CD4-positive, alpha-beta T cell treated with Interleukin-17A for 4 hours (primary cell): ENCODE data around the gene MCOLN3.
"Not testable (repeated sequence)": the region's sequence is repeated elsewhere in the genome, so short reads cannot be mapped to it uniquely, and the experiment has no call there.

Source experiments
- DNase-seq: peaks from one replicate; pipeline ENCODE4 v3.0.0-alpha.2; 2020; ENCODE audit warnings: mixed read lengths

The MCOLN3 gene

DNA sequence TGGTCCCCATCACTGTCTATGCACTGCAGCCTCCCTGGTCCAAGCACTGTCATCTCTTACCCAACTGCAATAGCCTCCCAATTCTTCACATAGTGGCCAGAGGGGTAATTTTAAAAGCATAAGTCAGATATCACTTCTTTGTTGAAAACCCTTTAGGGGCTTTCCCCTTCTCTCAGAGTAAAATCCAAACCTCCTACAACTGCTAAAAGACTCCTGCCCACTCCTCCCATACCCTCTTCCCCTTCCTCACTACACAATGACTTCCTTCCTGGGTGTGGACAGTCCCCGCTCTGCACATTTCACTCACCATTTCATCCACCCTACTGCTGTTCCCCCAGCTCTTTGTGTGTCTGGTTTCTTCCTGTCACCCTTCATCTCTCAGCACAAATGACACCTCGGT lies 59.7 kb downstream of the MCOLN3 start:
- DNase-seq: no peak

DNA sequence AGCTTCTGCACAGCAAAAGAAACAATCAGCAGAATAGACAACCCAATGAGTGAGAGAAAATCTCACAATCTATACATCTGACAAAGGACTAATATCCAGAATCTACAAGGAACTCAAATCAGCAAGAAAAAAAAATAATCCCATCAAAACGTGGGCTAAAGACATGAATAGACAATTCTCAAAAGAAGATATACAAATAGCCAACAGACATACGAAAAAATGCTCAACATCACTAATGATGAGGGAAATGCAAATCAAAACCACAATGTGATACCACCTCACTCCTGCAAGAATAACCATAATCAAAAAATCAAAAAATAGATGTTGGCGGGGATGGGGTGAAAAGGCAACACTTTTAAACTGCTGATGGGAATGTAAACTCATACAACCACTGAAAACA lies 61.7 kb downstream of the MCOLN3 start:
- not testable (repeated sequence) for DNase-seq

DNA sequence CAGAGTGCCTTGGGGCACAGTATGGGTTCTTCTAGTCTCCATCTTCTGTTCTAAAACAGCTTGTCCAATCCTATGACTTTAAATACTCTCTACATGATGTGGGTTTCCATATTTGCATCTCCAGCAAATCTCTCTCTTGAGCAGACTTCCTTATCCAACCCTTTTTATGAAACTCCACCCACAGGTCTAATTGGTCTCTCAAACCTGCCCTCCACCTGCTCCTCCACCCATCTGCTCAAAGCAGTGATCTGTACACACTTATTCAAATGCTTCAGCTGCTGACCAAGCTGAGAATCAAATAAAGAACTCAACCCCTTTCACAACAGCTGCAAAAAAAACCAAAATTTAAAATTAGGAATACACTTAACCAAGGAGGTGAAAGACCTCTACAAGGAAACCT lies 62.9 kb downstream of the MCOLN3 start:
- no peak for DNase-seq

DNA sequence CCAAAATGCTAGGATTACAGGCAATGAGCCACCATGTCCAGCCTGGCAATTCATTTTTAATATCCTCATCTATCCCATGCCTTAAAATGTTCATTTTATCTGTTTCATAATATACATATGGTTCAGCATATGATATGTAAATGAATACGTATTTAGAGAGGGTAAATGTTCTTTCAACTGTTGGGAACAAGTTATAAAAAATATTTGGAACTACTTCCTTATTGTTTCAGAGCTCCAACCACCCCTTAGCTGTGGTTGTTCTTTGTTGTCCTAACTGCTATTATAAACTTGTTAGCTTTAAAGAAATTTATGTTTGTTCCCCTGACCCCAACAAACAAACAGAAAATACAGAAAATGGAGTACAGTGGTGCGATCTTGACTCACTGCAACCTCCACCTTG lies 65.9 kb downstream of the MCOLN3 start:
- no peak for DNase-seq

DNA sequence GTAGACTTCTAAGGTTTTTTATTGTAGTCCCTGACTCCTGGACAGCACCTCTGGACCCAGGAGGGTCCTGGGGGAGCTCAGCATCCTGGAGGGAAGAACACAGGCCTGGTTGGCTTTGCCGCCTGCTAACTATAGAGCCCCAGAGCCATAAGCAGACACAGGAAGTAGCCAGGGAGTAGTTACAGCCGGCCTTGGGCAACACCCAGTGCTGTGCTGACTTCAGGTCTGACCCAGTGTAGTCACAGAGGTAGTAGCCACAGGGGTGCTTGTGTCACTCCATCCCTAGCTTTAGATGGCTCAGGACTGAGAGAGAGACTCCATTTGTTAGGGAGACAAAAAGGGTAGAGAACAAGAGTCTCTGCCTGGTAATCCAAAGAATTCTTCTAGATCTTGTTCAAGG lies 73.3 kb downstream of the MCOLN3 start:
- no peak for DNase-seq

DNA sequence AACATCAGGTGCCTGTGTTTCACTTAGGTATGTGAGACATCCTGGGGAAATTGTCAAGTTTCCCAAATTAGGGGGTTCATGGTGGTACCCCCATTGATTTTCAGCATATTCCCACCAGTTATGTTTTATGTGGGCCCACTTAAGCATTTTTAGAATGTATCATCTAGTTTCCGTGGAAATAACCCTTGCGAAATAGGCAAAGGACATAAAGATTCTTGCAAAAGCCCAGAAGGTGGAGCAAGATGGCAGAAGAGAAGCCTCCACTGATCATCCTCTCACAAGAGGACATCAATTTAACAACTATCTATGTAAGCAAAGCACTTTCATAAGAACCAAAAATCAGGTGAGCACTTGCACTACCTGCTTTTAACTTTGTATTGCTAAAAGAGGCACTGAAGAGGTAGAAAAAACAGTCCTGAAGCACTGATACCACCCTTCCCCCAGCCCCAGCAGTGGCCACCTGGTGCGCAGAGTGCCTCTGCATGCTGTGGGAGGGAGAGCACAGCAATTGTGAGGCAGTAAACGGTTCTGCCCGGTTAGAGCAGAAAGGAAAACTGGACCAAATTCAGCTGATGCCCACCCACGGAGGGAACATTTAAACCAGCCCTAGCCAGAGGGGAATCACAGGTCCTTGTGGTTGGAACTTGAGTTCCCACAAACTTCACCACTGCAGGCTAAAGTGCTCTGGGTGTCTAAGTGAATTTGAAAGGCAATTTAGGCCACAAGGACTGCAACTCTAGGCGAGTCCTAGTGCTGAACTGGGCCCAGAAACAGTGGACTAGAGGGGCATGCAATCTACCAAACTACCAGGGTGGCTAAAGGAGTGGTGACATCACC lies 74.6 kb downstream of the MCOLN3 start:
- no peak for DNase-seq

DNA sequence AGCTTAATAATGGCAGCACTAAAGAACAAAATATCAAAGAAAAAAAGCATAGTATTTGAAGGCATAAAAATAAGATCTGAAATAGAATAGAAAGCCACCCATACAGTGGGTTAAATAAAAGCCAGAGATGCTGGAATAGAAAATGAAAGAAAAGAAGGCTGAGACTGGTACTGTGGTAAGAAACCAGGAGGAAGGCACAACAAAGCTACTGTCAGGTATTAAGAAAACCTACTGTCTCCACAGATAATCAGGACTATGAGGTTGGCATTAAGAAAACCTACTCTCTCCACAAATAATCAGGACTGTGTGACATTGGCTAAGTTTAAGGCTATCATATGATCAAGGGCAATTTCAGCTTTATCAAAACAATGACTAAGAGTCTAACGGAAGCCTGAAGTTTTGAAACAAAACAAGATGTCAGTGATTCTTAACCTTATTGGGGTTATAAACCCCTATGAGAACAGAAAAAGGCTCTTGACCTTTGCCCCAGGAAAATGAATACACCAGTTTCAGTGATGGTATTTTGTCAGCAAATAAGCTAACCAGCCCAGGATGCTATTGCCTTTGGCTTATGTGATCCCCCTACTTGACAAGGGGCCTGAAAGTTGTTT lies 75.8 kb downstream of the MCOLN3 start:
- no peak for DNase-seq

DNA sequence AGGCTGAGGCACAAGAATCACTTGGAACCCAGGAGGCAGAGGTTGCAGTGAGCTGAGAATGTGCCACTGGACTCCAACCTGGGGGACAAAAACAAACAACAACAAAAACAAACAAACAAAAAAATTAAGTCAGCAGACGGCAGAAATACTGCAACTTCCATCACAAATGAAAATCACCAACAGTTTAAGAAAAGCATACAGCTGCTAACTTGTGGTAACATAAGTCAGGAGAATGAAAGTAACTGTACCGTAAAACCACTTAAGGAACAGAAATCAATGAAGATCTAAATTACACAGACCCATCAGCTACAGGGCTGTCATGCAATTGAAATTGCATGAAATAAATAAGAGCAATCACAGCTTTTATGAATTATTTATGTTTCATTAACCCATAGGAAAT lies 76.3 kb downstream of the MCOLN3 start:
- DNase-seq: no peak

DNA sequence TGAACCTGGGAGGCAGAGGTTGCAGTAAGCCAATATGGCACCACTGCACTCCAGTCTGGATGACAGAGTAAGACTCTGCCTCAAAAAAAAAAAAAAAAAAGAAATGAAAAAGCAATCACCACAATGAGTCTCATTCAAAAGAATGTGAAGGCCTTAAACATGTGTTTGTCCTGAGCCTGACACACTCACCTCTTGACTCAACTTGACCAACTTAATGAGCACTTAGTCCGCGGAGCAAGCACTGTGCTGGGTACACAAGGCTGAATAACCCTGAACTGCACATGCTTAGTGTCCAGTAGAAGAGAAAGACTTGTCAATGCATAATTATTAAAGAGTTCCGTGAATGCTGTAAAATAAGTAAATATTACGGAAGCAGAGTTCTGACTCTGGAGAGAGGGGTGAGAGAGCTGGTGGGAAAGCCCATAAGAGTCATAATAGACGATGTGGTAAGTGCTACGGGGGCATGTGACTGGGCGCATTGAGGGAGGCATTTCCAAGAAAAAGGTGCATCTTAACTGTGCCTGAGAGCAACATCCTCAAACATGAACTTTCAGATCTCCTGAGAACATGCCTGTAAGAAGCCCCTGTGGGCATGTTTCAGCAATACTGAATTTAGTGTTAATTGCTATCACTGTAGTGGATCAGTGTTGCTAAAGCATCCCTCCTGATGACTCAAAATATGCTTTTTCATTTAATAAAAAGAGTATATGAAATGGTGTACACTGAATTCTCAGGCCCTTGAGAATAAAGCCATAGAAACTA lies 78.6 kb downstream of the MCOLN3 start:
- no peak for DNase-seq

DNA sequence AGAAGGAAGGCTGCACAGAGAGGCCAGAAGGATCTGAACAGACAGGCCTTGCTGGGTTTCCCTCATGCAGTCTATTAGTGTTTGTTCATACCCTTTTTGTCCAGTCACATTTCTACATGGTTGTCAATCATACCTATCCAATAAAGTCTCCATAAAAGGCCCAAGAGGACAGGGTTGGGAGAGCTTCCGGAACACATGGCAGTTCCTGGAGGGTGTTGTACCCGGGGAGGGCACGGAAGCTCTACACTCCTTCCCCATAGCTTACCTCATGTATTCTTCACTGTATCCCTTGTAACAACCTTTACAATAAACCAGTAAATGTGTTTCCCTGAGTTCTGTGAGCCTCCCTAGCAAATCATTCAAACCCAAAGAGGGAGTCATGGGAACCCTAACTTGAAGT lies 79.4 kb downstream of the MCOLN3 start:
- no peak for DNase-seq

DNA sequence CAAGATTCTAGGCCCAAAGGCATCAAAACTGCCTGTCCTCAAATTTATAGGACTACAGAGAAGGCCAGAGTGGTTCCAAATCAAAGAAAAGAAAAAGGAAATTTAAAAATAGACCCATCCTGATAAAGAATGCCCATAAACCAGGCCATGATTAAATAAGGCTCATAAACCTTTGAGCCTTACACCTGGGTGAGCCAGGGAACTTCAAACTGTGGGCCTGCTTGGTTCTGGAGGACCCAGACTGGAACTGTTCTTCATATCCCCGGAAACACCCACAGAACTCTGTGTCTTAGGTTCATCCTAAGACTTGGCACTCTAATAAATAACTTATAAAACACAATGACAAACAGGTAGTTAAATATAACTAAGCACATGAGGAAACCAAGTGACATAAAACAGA lies 80.2 kb downstream of the MCOLN3 start:
- no peak for DNase-seq
